PC-3 (cell line): ENCODE results near the gene LMTK2. TPM values are rescaled to one million over a fixed set of nuclear protein-coding genes. Genes with fewer than 3 reads are reported as not detected.

Experiments used
- ATAC-seq: fragments of 200-7000 bp; cut with Tn5 transposase; 2 replicates; pipeline ENCODE4 v1.9.1; 2020; ENCODE audit warnings: mild to moderate bottlenecking, moderate library complexity
- BruUV-seq: library from RNA; stranded (reverse); fragments of 400-500 nt; replicated peaks from 2 replicates; lab custom pipeline; 2021; lab: Mats Ljungman, UMichigan
- CTCF ChIA-PET: fragments of 300-600 bp; sonication (Branson Sonifier 250); formaldehyde crosslinking; loops from one replicate; lab custom pipeline; 2022; ENCODE audit warnings: antibody characterized with exemption; lab: Charles Lee
- POLR2A ChIA-PET: fragments of 300-600 bp; sonication (Branson Sonifier 250); formaldehyde crosslinking; loops from one replicate; lab custom pipeline; 2022; ENCODE audit warnings: antibody characterized with exemption; ENCODE audit not compliant: unreplicated experiment; lab: Charles Lee
- DNase-seq: peaks from one replicate; pipeline ENCODE4 v3.0.0-alpha.2; 2015
- H2AFZ ChIP-seq: fragments of 300-600 bp; sonication (generic); 2 replicates; pipeline ENCODE4 v1.6.0; 2016; ENCODE audit warnings: antibody characterized with exemption, low read length
- H3F3A ChIP-seq: fragments of 300-600 bp; sonication (generic); one replicate; pipeline ENCODE4 v1.6.0; 2017; ENCODE audit warnings: antibody characterized with exemption, low read length, control low read depth, mild to moderate bottlenecking; ENCODE audit not compliant: unreplicated experiment
- H3K27ac ChIP-seq: fragments of 300-600 bp; sonication (generic); 2 replicates; pipeline ENCODE4 v1.5.1; 2016; ENCODE audit warnings: mild to moderate bottlenecking, low read length
- H3K27me3 ChIP-seq: fragments of 300-600 bp; sonication (generic); 2 replicates; pipeline ENCODE4 v1.6.1; 2016; ENCODE audit warnings: low read length, mixed read lengths
- H3K36me3 ChIP-seq: fragments of 300-600 bp; sonication (generic); 2 replicates; pipeline ENCODE4 v1.6.1; 2016; ENCODE audit warnings: low read depth, mixed run types, low read length, mixed read lengths
- H3K4me1 ChIP-seq: fragments of 300-600 bp; sonication (generic); 2 replicates; pipeline ENCODE4 v1.5.1; 2016; ENCODE audit warnings: low read length; ENCODE audit not compliant: insufficient read depth
- H3K4me2 ChIP-seq: fragments of 300-600 bp; sonication (generic); 2 replicates; pipeline ENCODE4 v1.6.0; 2016; ENCODE audit warnings: low read length
- H3K4me3 ChIP-seq: fragments of 300-600 bp; sonication (generic); 2 replicates; pipeline ENCODE4 v1.5.1; 2016; ENCODE audit warnings: mild to moderate bottlenecking, low read length, mixed read lengths
- H3K79me2 ChIP-seq: fragments of 300-600 bp; sonication (generic); 2 replicates; pipeline ENCODE4 v1.6.1; 2017; ENCODE audit warnings: low read length, mixed read lengths
- H3K9ac ChIP-seq: fragments of 300-600 bp; sonication (generic); 2 replicates; pipeline ENCODE4 v1.6.0; 2016; ENCODE audit warnings: mild to moderate bottlenecking, low read length
- H3K9me2 ChIP-seq: fragments of 300-600 bp; sonication (generic); replicated peaks from 2 replicates; pipeline ENCODE4 v1.6.1; 2016; ENCODE audit warnings: mixed run types, low read length, mixed read lengths
- H3K9me3 ChIP-seq: fragments of 300-600 bp; sonication (generic); 2 replicates; pipeline ENCODE4 v1.6.1; 2016; ENCODE audit warnings: low read length, mixed read lengths
- H4K20me1 ChIP-seq: fragments of 300-600 bp; sonication (generic); 2 replicates; pipeline ENCODE4 v1.6.1; 2016; ENCODE audit warnings: low read length, mixed read lengths
- CTCF ChIP-seq: fragments of 300-600 bp; sonication (generic); conservative IDR thresholded peaks from 2 replicates; pipeline ENCODE4 v1.5.1; 2017; ENCODE audit warnings: antibody characterized with exemption, low read depth, mild to moderate bottlenecking, low read length
- EZH2 ChIP-seq: fragments of 300-600 bp; sonication (generic); IDR thresholded peaks from one replicate; pipeline ENCODE4 v1.6.1; 2017; ENCODE audit warnings: antibody characterized with exemption, mild to moderate bottlenecking, low read length; ENCODE audit not compliant: unreplicated experiment
- EZH2phosphoT487 ChIP-seq: fragments of 300-600 bp; sonication (generic); IDR thresholded peaks from 2 replicates; pipeline ENCODE4 v1.6.1; 2018; ENCODE audit warnings: mild to moderate bottlenecking, antibody characterized with exemption, low read length, borderline replicate concordance
- intact Hi-C: fragments of 100-400 bp; cut with micrococcal nuclease; formaldehyde crosslinking; loops from 2 replicates; pipeline ENCODE4 v1.9.0; 2023
- total RNA-seq: library from RNA; depleted of rRNA; stranded (reverse); fragments of >200 nt; gene quantifications from 2 replicates; pipeline ENCODE4 v1.2.3, GENCODE V29; 2014

The LMTK2 gene
- total RNA-seq, 1 experiment from 2014 or later = 9.0 TPM

- peak overlapping the region; percentile 82 for H3K4me2 ChIP-seq
- H3K9me3 ChIP-seq = no peaks in the 10 kb centered on the region
- CTCF ChIA-PET = interaction anchor here (1.2 to 5.8 kb wide), 2 partner anchors 44 to 141 kb away, joined by 4 to 72 read pairs; no protein-coding TSS in a partner anchor
- TF ChIP-seq EZH2phosphoT487 (no peak), CTCF (no peak), EZH2 (no peak)
- H3K36me3 ChIP-seq = no peaks in the 10 kb centered on the region
- POLR2A ChIA-PET = no interaction called here
- intact Hi-C loops = loop anchor here (5.0 to 10.0 kb wide), 2 partner anchors 191 to 318 kb away; no protein-coding TSS in a partner anchor
- no peaks in the 10 kb centered on the region for H3K27me3 ChIP-seq
- H3K9me2 ChIP-seq = no peaks in the 10 kb centered on the region
- H3K4me1 ChIP-seq = peaks cover 22% of the 10 kb centered on the region
- no peaks in the 10 kb centered on the region for H3F3A ChIP-seq
- DNase-seq = peak; percentile 18
- peaks cover 6% of the 10 kb centered on the region; the same call in 1 of the 2 replicates for H3K79me2 ChIP-seq
- H3K4me3 ChIP-seq = peak overlapping the region; percentile 52
- TSS peak; percentile 46 for BruUV-seq
- no peaks in the 10 kb centered on the region for H4K20me1 ChIP-seq
- H3K9ac ChIP-seq = peak overlapping the region; percentile 62
- peak overlapping the region; percentile 92 for H3K27ac ChIP-seq
- no peak overlapping the region; the same call in 1 of the 2 replicates for H2AFZ ChIP-seq
- ATAC-seq = no peak
Measured at GRCh38 chr7:98163269-98163668, 56.6 kb downstream of the LMTK2 start.

GRCh38 chr7:98163704-98164494 lies 57.2 kb downstream of the LMTK2 start:
- Histone ChIP-seq H3K9me3 (no peaks in the 10 kb centered on the region), H3K79me2 (peaks cover 6% of the 10 kb centered on the region; the same call in 1 of the 2 replicates), H2AFZ (no peak overlapping the region; the same call in 1 of the 2 replicates), H3K4me3 (peak overlapping the region; percentile 52), H3K27me3 (no peaks in the 10 kb centered on the region), H3K27ac (peak overlapping the region; percentile 92), H3K36me3 (no peaks in the 10 kb centered on the region), H4K20me1 (no peaks in the 10 kb centered on the region), H3K9me2 (no peaks in the 10 kb centered on the region), H3F3A (no peaks in the 10 kb centered on the region), H3K9ac (peak overlapping the region; percentile 62), H3K4me1 (peaks cover 22% of the 10 kb centered on the region), H3K4me2 (peak overlapping the region; percentile 82)
- intact Hi-C loops = loop anchor here (1.0 to 10.0 kb wide), 4 partner anchors 31 to 319 kb away; no protein-coding TSS in a partner anchor
- ATAC-seq (peak; percentile 72), DNase-seq (peak; percentile 83)
- ChIA-PET POLR2A (interaction anchor here (0.5 kb wide), 1 partner anchor 147 kb away, joined by 3 read pairs; no protein-coding TSS in a partner anchor), CTCF (interaction anchor here (0.6 to 5.8 kb wide), 4 partner anchors 44 to 174 kb away, joined by 3 to 72 read pairs (median 6); no protein-coding TSS in a partner anchor)
- TF ChIP-seq CTCF (no peak), EZH2 (no peak), EZH2phosphoT487 (no peak)
- no TSS peak for BruUV-seq
